Kasumi-1 (cell line): ENCODE data around the gene RBP2.

Source experiments
- DNase-seq, 2 experiments: peaks; one replicate each; lab custom pipeline; 2025; lab: John Stamatoyannopoulos, UW

Gene RBP2

GRCh38 chr3:139476348-139476747 is at the start of gene RBP2:
TSS of gene RBP2 (minus strand) at chr3:139476516. CDS start at chr3:139476459, 57 bp downstream.
- DNase-seq = no peak

GRCh38 chr3:139524841-139525636 is 48.7 kb upstream of the RBP2 start:
- DNase-seq = no peak

- DNase-seq = no peak
These were observed 47.4 kb upstream of the RBP2 start for GRCh38 chr3:139523718-139524117.

- no peak for DNase-seq
These were observed 46.9 kb upstream of the RBP2 start for GRCh38 chr3:139523166-139523565.

GRCh38 chr3:139522421-139522820 is 46.1 kb upstream of the RBP2 start:
- DNase-seq = no peak

GRCh38 chr3:139521816-139522215 is 45.5 kb upstream of the RBP2 start:
- no peak for DNase-seq

GRCh38 chr3:139521144-139521543 is 44.8 kb upstream of the RBP2 start:
- DNase-seq = no peak

- no peak for DNase-seq
These were observed 43.9 kb upstream of the RBP2 start for GRCh38 chr3:139519998-139520737.

GRCh38 chr3:139518926-139519842 is 42.9 kb upstream of the RBP2 start:
- no peak for DNase-seq

GRCh38 chr3:139518306-139518705 is 42.0 kb upstream of the RBP2 start:
- no peak for DNase-seq

GRCh38 chr3:139517321-139518065 is 41.2 kb upstream of the RBP2 start:
- no peak for DNase-seq

GRCh38 chr3:139514741-139515140 is 38.4 kb upstream of the RBP2 start:
- DNase-seq = no peak

- no peak for DNase-seq
These were observed 33.3 kb upstream of the RBP2 start for GRCh38 chr3:139509631-139510030.

GRCh38 chr3:139506766-139507165 is 30.4 kb upstream of the RBP2 start:
- DNase-seq = no peak

- no peak for DNase-seq
These were observed 29.6 kb upstream of the RBP2 start for GRCh38 chr3:139505829-139506386.

GRCh38 chr3:139499536-139499935 is 23.2 kb upstream of the RBP2 start:
- DNase-seq = no peak

GRCh38 chr3:139493826-139494385 is 17.6 kb upstream of the RBP2 start:
- DNase-seq = no peak

- DNase-seq = no peak
These were observed 15.7 kb upstream of the RBP2 start for GRCh38 chr3:139491966-139492365.

- DNase-seq = no peak
These were observed 14.8 kb upstream of the RBP2 start for GRCh38 chr3:139491027-139491700.

- DNase-seq = no peak
These were observed 5.9 kb upstream of the RBP2 start for GRCh38 chr3:139482206-139482605.
